GM12873 (cell line): ENCODE results near the gene PIEZO2.

ENCODE experiments used
- TF ChIP-seq, protein P1 (sequence below): IDR thresholded peaks from 2 replicates; pipeline ENCODE4 v1.5.1; 2012; ENCODE audit warnings: low read depth, mild to moderate bottlenecking, moderate library complexity, low read length, control low read depth; ENCODE audit not compliant: insufficient read depth; ENCODE audit errors: missing control alignments

The PIEZO2 gene

DNA sequence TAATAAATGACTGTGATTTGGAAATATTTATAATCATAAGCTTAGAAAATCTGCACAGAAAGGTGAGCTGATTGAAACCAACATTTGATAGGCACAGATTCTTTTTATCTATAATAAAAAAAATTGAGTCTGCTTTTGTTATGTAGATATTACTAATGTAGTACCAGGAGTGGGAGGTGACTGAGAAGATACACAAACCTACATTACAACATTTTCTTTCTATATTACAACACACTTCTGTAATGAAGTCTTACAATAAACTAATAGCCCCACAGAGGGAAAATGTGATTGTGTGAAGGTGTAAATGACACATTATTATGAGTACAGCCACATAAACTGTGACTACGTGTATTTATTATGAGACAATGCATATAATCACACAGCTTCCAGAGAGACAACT lies 241.6 kb downstream of the PIEZO2 start:
- TF ChIP-seq, protein P1, sequence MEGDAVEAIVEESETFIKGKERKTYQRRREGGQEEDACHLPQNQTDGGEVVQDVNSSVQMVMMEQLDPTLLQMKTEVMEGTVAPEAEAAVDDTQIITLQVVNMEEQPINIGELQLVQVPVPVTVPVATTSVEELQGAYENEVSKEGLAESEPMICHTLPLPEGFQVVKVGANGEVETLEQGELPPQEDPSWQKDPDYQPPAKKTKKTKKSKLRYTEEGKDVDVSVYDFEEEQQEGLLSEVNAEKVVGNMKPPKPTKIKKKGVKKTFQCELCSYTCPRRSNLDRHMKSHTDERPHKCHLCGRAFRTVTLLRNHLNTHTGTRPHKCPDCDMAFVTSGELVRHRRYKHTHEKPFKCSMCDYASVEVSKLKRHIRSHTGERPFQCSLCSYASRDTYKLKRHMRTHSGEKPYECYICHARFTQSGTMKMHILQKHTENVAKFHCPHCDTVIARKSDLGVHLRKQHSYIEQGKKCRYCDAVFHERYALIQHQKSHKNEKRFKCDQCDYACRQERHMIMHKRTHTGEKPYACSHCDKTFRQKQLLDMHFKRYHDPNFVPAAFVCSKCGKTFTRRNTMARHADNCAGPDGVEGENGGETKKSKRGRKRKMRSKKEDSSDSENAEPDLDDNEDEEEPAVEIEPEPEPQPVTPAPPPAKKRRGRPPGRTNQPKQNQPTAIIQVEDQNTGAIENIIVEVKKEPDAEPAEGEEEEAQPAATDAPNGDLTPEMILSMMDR: no peak

DNA sequence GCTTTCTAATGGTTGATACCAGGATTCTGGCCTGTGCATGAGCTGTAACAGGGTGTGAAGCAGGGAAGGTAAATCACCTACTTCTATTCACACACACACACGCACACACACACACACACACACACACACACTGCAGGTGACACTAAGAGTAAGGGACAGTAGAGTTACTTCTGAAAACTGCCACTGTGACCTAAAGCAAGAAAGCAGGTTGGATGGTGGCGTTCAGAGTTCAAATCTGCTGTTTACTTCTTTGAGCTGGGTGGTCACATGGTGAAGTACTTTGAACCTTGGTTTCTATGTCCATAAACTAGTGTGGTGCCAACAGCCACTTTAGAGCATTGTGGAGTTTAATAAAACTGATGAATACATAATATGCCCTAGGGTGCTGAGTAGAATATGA lies 248.0 kb downstream of the PIEZO2 start:
- TF ChIP-seq, protein P1: no peak

DNA sequence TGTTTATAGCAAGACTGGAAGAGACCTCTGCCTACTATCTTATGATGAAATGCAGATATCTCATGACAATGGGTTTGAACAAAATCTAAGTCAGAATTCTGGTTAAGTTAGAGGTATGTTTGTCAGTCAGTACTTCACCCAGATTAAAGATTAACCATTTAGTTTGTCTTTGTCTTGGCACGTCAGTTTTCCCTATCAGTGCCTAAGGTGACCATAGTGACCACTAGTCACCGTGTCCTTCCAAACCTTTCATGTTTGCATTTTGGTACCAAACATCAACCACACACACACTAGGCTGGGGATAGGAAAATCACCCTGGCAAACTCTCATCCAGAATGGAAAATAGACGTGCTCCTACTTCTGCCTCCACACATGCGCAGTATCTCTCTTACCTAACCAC lies 248.9 kb downstream of the PIEZO2 start:
- TF ChIP-seq, protein P1: no peak

DNA sequence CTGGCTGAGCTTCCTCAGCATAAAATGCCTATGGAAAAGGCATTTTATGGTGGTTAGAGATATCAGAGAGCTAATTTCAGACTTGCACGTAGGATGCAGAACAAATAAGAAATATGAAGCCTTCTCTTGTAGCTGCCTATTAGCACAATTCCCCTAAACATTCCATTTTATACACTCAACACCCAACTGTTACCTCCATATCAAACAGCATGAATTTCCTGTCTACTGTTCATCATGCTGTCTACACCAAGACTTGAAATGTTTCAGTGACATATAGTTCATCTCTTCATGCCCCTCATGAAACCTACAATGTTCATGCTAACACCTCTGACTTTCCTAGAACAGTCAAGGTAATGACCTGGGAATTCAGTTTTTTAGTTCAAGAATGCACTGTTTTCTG lies 249.9 kb downstream of the PIEZO2 start:
- TF ChIP-seq, protein P1: no peak

DNA sequence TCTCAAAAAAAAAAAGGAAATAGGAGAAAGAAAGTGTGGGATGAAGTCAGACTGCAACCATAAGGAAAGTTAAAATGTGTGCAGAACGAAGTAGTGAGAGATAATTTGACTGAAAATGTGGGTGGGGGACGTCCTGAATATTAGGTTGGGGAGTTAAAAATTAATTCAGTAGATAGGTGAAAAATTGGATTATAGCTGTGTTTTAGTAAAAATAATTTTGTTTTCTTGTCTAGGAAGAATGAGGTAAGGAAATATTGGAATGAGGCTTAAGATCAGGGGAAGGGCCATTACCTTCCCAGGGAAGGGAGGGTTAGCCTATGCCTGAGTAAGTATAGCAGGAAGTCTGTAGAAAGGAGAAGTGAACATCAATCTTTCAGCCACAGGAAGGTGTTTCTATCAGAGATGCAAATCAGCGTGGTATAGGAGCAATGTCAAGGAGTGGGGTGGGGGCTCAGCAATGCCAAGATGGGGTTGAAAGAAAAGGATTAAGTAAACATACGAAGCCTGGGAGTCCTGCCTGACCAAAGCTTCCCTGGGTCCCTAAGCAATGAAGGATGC lies 250.9 kb downstream of the PIEZO2 start:
- TF ChIP-seq, protein P1: no peak

DNA sequence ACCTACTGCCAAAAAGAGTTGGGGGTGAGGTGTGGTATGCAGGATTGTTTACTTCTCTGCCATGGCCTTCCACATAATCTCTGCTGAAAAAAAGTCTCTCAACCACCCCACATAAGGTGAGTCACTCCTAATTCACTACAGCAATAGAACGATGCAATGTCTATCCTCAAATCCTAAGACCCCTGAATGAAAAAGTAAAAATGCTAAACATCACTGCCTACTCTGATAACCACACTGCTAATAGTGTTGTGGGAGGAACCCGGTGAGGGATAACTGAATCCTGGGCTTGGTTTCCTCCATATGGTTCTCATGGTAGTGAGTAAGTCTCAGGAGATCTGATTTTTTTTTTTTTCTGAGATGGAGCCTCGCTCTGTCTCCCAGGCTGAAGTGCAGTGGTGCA lies 252.5 kb downstream of the PIEZO2 start:
- TF ChIP-seq, protein P1: no peak

DNA sequence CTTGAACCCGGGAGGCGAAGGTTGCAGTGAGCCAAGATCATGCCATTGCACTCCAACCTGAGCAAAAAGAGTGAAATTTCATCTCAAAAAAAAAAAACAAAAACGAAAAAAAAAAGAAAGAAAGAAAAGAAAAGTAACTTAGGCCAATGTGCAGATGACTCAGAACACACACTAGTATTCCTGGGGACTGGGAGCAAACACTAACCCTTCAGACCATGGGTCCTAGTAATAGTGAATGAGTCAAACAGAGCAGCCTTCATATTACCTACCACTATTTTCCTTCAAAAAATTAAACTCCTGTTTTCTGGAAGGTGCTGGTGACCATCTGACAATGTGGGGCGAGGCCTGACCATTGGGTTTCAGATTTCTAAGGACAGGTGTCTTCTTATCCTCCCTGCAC lies 253.4 kb downstream of the PIEZO2 start:
- TF ChIP-seq, protein P1: no peak
